Caco-2 (cell line): Measurements from ENCODE around the gene RPS6KA2. TPM values are rescaled to one million over a fixed set of nuclear protein-coding genes. Genes with fewer than 3 reads are reported as not detected.

Experiments used
- BruUV-seq: library from RNA; stranded (reverse); fragments of 400-500 nt; replicated peaks from 2 replicates; lab custom pipeline; 2021; lab: Mats Ljungman, UMichigan
- CTCF ChIA-PET: fragments of 300-600 bp; sonication (Branson Sonifier 250); formaldehyde crosslinking; loops from one replicate; lab custom pipeline; 2022; ENCODE audit warnings: antibody characterized with exemption; lab: Charles Lee
- POLR2A ChIA-PET: fragments of 300-600 bp; sonication (Branson Sonifier 250); formaldehyde crosslinking; loops from one replicate; lab custom pipeline; 2022; ENCODE audit warnings: antibody characterized with exemption; lab: Charles Lee
- DNase-seq, 2 experiments: peaks; one replicate each; pipeline versions ENCODE4 v3.0.0 to v3.0.0-alpha.2; 2020 to 2022
- H3K27me3 ChIP-seq: replicated peaks from 2 replicates; pipeline ENCODE4 v1.6.0; 2011; ENCODE audit warnings: low read length; ENCODE audit not compliant: control insufficient read depth, insufficient read depth
- H3K36me3 ChIP-seq: 2 replicates; pipeline ENCODE4 v1.5.1; 2011; ENCODE audit warnings: low read length; ENCODE audit not compliant: control insufficient read depth, insufficient read depth
- H3K4me1 ChIP-seq: fragments of 250-450 bp; sonication (Bioruptor Pico); 2 replicates; pipeline ENCODE4 v1.5.1; 2020; ENCODE audit warnings: mild to moderate bottlenecking
- H3K4me3 ChIP-seq: 2 replicates; pipeline ENCODE4 v1.5.1; 2011; ENCODE audit warnings: low read depth, mild to moderate bottlenecking, control low read depth, low read length
- H3K9me3 ChIP-seq: fragments of 250-450 bp; sonication (Bioruptor Pico); 2 replicates; pipeline ENCODE4 v1.5.1; 2020; ENCODE audit warnings: mild to moderate bottlenecking, moderate library complexity
- H3K27ac Mint-ChIP-seq: one replicate; pipeline ENCODE4 v1.8.0; 2022; ENCODE audit warnings: mixed read lengths; ENCODE audit not compliant: unreplicated experiment
- H3K27me3 Mint-ChIP-seq: one replicate; pipeline ENCODE4 v1.8.0; 2022; ENCODE audit warnings: mixed read lengths; ENCODE audit not compliant: insufficient read depth, unreplicated experiment
- H3K36me3 Mint-ChIP-seq: one replicate; pipeline ENCODE4 v1.8.0; 2022; ENCODE audit warnings: mild to moderate bottlenecking, mixed read lengths; ENCODE audit not compliant: insufficient read depth, unreplicated experiment
- H3K4me1 Mint-ChIP-seq: one replicate; pipeline ENCODE4 v1.8.0; 2022; ENCODE audit warnings: low read depth, mixed read lengths; ENCODE audit not compliant: unreplicated experiment
- H3K4me3 Mint-ChIP-seq: one replicate; pipeline ENCODE4 v1.8.0; 2022; ENCODE audit warnings: mild to moderate bottlenecking, moderate library complexity, mixed read lengths; ENCODE audit not compliant: unreplicated experiment
- H3K9me3 Mint-ChIP-seq: one replicate; pipeline ENCODE4 v1.8.0; 2022; ENCODE audit warnings: mixed read lengths; ENCODE audit not compliant: unreplicated experiment
- CTCF ChIP-seq, 2 experiments: fragments of 200-600 bp in 1 of 2; IDR thresholded peaks; 1 replicate in 1 of 2; 2 replicates in 1 of 2; pipeline versions ENCODE4 v1.5.1 to v1.8.0; 2011 to 2022; ENCODE audit warnings: antibody characterized with exemption in 1 of 2, control low read depth in 1 of 2, inconsistent platforms in 1 of 2, low read depth in 1 of 2, low read length in 1 of 2, mild to moderate bottlenecking in 1 of 2, moderate library complexity in 1 of 2; ENCODE audit not compliant: insufficient read depth in 1 of 2, severe bottlenecking in 1 of 2, unreplicated experiment in 1 of 2
- intact Hi-C: fragments of 100-400 bp; cut with micrococcal nuclease; formaldehyde crosslinking; loops from one replicate; pipeline ENCODE4 v1.10.0; 2022; ENCODE audit not compliant: unreplicated experiment
- total RNA-seq: library from RNA; stranded (reverse); gene quantifications from 2 replicates; pipeline ENCODE4 v1.2.3, GENCODE V29; 2022

Gene RPS6KA2
- total RNA-seq, 1 experiment from 2014 or later: 5.6 TPM

DNA sequence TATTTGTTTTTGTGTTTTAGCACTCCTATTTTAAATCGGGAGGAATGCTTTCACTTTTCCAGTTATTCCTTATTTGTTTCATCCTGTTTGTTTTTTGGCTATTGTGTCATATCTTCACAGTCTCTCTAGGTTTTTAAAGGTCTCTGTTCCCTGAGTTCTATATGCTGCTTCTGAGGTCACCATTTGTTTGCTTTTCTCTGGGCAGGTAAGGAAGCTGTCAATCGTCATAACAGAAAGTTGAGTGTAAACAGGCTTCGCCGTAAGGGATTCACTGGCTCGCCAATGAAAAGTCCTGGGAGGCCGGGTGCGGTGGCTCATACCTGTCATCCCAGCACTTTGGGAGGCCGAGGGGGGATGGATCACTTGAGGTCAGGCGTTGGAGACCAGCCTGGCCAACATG is 48.7 kb upstream of the RPS6KA2 start:
- H3K27me3 ChIP-seq: no peaks in the 10 kb centered on the region
- BruUV-seq: no TSS peak
- ChIA-PET POLR2A (no interaction called here), CTCF (no interaction called here)
- H3K4me1 Mint-ChIP-seq: peaks cover 35% of the 10 kb centered on the region
- H3K4me3 Mint-ChIP-seq: no peak overlapping the region
- intact Hi-C loops: no loop called here
- no peaks in the 10 kb centered on the region for H3K27me3 Mint-ChIP-seq
- TF ChIP-seq CTCF (IDR thresholded peaks at IDR 0.05; ENCODE audit: insufficient read depth in 1 of 2, low read depth in 1 of 2, low read length in 1 of 2, severe bottlenecking in 1 of 2, unreplicated experiment in 1 of 2): no peak
- peaks cover 29% of the 10 kb centered on the region for H3K4me1 ChIP-seq
- H3K9me3 ChIP-seq: peaks cover 4% of the 10 kb centered on the region; the same call in 1 of the 2 replicates
- H3K9me3 Mint-ChIP-seq: no peaks in the 10 kb centered on the region
- no peaks in the 10 kb centered on the region for H3K36me3 ChIP-seq
- no peak overlapping the region for H3K4me3 ChIP-seq
- peak in 1 of 2 experiments; percentile 14 for DNase-seq
- peak overlapping the region; percentile 54 for H3K27ac Mint-ChIP-seq
- H3K36me3 Mint-ChIP-seq: peaks cover 9% of the 10 kb centered on the region

DNA sequence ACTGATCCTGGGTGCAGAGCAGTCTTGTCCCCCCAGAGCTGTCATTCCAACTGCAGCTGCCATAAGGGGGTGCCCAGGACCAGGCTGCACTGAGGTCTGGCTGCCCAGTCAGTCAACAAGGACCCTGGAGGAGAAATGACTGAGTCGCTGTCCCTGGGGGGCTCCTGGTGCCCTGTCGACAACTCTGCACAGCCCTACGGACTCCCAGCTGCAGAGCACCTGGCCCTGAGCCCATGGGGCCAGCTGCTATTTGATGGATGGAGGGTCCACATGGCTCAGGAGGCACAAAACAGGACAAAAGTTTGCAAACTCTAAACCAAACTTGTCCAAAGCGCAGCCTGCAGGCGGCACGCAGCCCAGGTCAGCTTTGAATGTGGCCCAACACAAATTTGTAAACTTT is 46.3 kb upstream of the RPS6KA2 start:
- POLR2A ChIA-PET: no interaction called here

GRCh38 chr6:166672624-166673206 is 45.7 kb upstream of the RPS6KA2 start:
- no TSS peak for BruUV-seq
- H3K27me3 Mint-ChIP-seq: peaks cover 2% of the 10 kb centered on the region
- H3K9me3 Mint-ChIP-seq: no peaks in the 10 kb centered on the region
- H3K4me1 Mint-ChIP-seq: peaks cover 24% of the 10 kb centered on the region
- H3K36me3 Mint-ChIP-seq: no peaks in the 10 kb centered on the region
- peaks cover 17% of the 10 kb centered on the region for H3K4me1 ChIP-seq
- no peaks in the 10 kb centered on the region for H3K36me3 ChIP-seq
- POLR2A ChIA-PET: no interaction called here
- TF ChIP-seq CTCF (IDR thresholded peaks at IDR 0.05; ENCODE audit: insufficient read depth in 1 of 2, low read depth in 1 of 2, low read length in 1 of 2, severe bottlenecking in 1 of 2, unreplicated experiment in 1 of 2): no peak
- no peak overlapping the region for H3K4me3 ChIP-seq
- CTCF ChIA-PET: no interaction called here
- no peaks in the 10 kb centered on the region for H3K9me3 ChIP-seq
- H3K27ac Mint-ChIP-seq: no peak overlapping the region
- no peak overlapping the region for H3K4me3 Mint-ChIP-seq
- no peaks in the 10 kb centered on the region for H3K27me3 ChIP-seq
- DNase-seq: no peak
- intact Hi-C loops: no loop called here

More for the DNA sequence above, 46.3 kb upstream of the RPS6KA2 start:
- TF ChIP-seq CTCF (IDR thresholded peaks at IDR 0.05; ENCODE audit: insufficient read depth in 1 of 2, low read depth in 1 of 2, low read length in 1 of 2, severe bottlenecking in 1 of 2, unreplicated experiment in 1 of 2): no peak
- Histone ChIP-seq H3K36me3 (no peaks in the 10 kb centered on the region), H3K27me3 (no peaks in the 10 kb centered on the region), H3K4me3 (no peak overlapping the region), H3K9me3 (no peaks in the 10 kb centered on the region), H3K4me1 (peaks cover 23% of the 10 kb centered on the region)
- no peak for DNase-seq
- Mint-ChIP-seq H3K4me3 (no peak overlapping the region), H3K27me3 (no peaks in the 10 kb centered on the region), H3K9me3 (no peaks in the 10 kb centered on the region), H3K4me1 (peaks cover 29% of the 10 kb centered on the region), H3K27ac (no peak overlapping the region), H3K36me3 (peaks cover 4% of the 10 kb centered on the region)
- intact Hi-C loops: no loop called here
- BruUV-seq: no TSS peak
- CTCF ChIA-PET: no interaction called here
